Measurements from ENCODE around the gene FBXO28.

DNA sequence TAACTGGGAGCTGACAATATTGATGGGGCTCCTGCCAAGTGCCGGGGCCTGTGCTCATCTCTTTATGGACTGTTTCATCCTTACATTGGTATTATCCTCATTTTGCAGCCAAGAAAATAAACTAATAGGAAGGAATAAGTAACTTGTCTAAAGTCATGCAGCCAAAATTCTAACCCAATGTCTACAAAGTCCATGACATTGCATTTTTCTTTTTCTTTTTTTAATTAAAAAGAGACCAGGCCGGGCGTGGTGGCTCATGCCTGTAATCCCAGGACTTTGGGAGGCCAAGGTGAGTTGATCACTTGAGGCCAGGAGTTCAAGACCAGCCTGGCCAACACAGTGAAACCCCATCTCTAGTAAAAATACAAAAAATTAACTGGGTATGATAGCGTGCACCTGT lies 87.9 kb downstream of the FBXO28 start:
- TF ChIP-seq POLR2AphosphoS5 (IDR thresholded peaks at IDR 0.05): no peak
- TF ChIP-seq, protein P1, sequence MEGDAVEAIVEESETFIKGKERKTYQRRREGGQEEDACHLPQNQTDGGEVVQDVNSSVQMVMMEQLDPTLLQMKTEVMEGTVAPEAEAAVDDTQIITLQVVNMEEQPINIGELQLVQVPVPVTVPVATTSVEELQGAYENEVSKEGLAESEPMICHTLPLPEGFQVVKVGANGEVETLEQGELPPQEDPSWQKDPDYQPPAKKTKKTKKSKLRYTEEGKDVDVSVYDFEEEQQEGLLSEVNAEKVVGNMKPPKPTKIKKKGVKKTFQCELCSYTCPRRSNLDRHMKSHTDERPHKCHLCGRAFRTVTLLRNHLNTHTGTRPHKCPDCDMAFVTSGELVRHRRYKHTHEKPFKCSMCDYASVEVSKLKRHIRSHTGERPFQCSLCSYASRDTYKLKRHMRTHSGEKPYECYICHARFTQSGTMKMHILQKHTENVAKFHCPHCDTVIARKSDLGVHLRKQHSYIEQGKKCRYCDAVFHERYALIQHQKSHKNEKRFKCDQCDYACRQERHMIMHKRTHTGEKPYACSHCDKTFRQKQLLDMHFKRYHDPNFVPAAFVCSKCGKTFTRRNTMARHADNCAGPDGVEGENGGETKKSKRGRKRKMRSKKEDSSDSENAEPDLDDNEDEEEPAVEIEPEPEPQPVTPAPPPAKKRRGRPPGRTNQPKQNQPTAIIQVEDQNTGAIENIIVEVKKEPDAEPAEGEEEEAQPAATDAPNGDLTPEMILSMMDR (IDR thresholded peaks at IDR 0.05): no peak

Data from transverse colon (tissue), 4 donors.